CD4-positive, alpha-beta T cell (primary cell): ENCODE measurements around the gene PAFAH1B2. TPM values are rescaled to one million over a fixed set of nuclear protein-coding genes. Genes with fewer than 3 reads are reported as not detected.
A peak's percentile ranks its signal among the peaks of the same experiment; 100 is the strongest.

ENCODE experiments used
- ATAC-seq: fragments of 200-7000 bp; cut with Tn5 transposase; one replicate; pipeline ENCODE4 v1.10.0; 2022; ENCODE audit warnings: mild to moderate bottlenecking; ENCODE audit not compliant: poor library complexity
- CTCF ChIA-PET: fragments of 350-600 bp; sonication (Branson Sonifier 250); formaldehyde crosslinking; loops from one replicate; lab custom pipeline; 2021; ENCODE audit warnings: antibody characterized with exemption, inconsistent platforms; lab: Charles Lee
- POLR2A ChIA-PET: fragments of 350-600 bp; sonication (Branson Sonifier 250); formaldehyde crosslinking; loops from one replicate; lab custom pipeline; 2021; ENCODE audit warnings: antibody characterized with exemption, inconsistent platforms; lab: Charles Lee
- DNase-seq, 14 experiments: peaks; one replicate each; pipeline ENCODE4 v3.0.0-alpha.2; 2013 to 2020; ENCODE audit warnings: mixed read lengths in 2 of 14
- H3K27ac ChIP-seq, 2 donors: one replicate each; pipeline versions ENCODE4 v1.5.1 to v1.7.0; 2013; ENCODE audit warnings: low read length in 2 of 2, low read depth in 1 of 2, mild to moderate bottlenecking in 1 of 2
- H3K27me3 ChIP-seq, 2 experiments: 1 replicate in 1 of 2; 2 replicates in 1 of 2; pipeline versions ENCODE4 v1.6.1 to v1.7.0; 2013; ENCODE audit warnings: low read length in 2 of 2, control low read depth in 1 of 2, mild to moderate bottlenecking in 1 of 2, moderate library complexity in 1 of 2; ENCODE audit not compliant: insufficient read depth in 2 of 2, control insufficient read depth in 1 of 2
- H3K36me3 ChIP-seq: one replicate; pipeline ENCODE4 v1.6.1; 2013; ENCODE audit warnings: low read length, control low read depth; ENCODE audit not compliant: insufficient read depth
- H3K4me1 ChIP-seq: one replicate; pipeline ENCODE4 v1.6.1; 2013; ENCODE audit warnings: low read length, control low read depth; ENCODE audit not compliant: insufficient read depth
- H3K4me3 ChIP-seq: one replicate; pipeline ENCODE4 v1.5.1; 2013; ENCODE audit warnings: mild to moderate bottlenecking, low read length, moderate library complexity
- H3K9me3 ChIP-seq, 2 experiments: 1 replicate in 1 of 2; 2 replicates in 1 of 2; pipeline versions ENCODE4 v1.6.1 to v1.7.0; 2013; ENCODE audit warnings: low read length in 2 of 2, mild to moderate bottlenecking in 2 of 2, control low read depth in 1 of 2, moderate library complexity in 1 of 2; ENCODE audit not compliant: control insufficient read depth in 1 of 2, insufficient read depth in 1 of 2
- H3K27ac Mint-ChIP-seq: one replicate; pipeline ENCODE4 v1.8.0; 2020; ENCODE audit warnings: mixed read lengths
- H3K27me3 Mint-ChIP-seq: one replicate; pipeline ENCODE4 v1.8.0; 2021; ENCODE audit warnings: mixed read lengths
- H3K36me3 Mint-ChIP-seq: one replicate; pipeline ENCODE4 v1.8.0; 2021; ENCODE audit warnings: low read depth, mixed read lengths
- H3K4me1 Mint-ChIP-seq: one replicate; pipeline ENCODE4 v1.8.0; 2021; ENCODE audit warnings: low read depth, mixed read lengths
- H3K4me3 Mint-ChIP-seq: one replicate; pipeline ENCODE4 v1.8.0; 2020; ENCODE audit warnings: mild to moderate bottlenecking, mixed read lengths
- H3K9me3 Mint-ChIP-seq: one replicate; pipeline ENCODE4 v1.8.0; 2020; ENCODE audit warnings: mixed read lengths
- CTCF ChIP-seq: fragments of 200-600 bp; IDR thresholded peaks from one replicate; pipeline ENCODE4 v1.8.0; 2022; ENCODE audit warnings: antibody characterized with exemption, mild to moderate bottlenecking
- intact Hi-C, 2 experiments: fragments of 100-400 bp; cut with DNase I in 1 of 2; cut with micrococcal nuclease in 1 of 2; formaldehyde crosslinking; loops; one replicate each; pipeline versions ENCODE4 v1.15.1 to v1.9.0; 2023 to 2025; cut with DNase I, micrococcal nuclease
- total RNA-seq, 174 experiments: library from RNA in 2 of 174; stranded (reverse) in 2 of 174; gene quantifications; one replicate each; pipeline ENCODE4 v1.2.3 and lab custom pipeline; 2021 to 2026

The PAFAH1B2 gene
- total RNA-seq, 2 experiments from 2014 or later, result 44.3 to 45.6 TPM

- no peaks in the 10 kb centered on the region for H3K9me3 ChIP-seq
- Mint-ChIP-seq H3K4me1 (peaks cover 10% of the 10 kb centered on the region), H3K36me3 (peaks cover 35% of the 10 kb centered on the region), H3K27ac (peak within 1 kb of the TSS; percentile 30), H3K27me3 (no peaks in the 10 kb centered on the region), H3K4me3 (no peak within 1 kb of the TSS), H3K9me3 (no peaks in the 10 kb centered on the region)
- H3K4me1 ChIP-seq, result no peaks in the 10 kb centered on the region
- no peaks in the 10 kb centered on the region for H3K27me3 ChIP-seq
- no peak within 1 kb of the TSS for H3K27ac ChIP-seq
- DNase-seq, result no peak
- intact Hi-C loops, result no loop called here
- H3K36me3 ChIP-seq, result peaks cover 21% of the 10 kb centered on the region
- ATAC-seq, result no peak
- no peak for TF ChIP-seq CTCF
- ChIA-PET POLR2A (interaction anchor here (1.5 kb wide), 1 partner anchor 11 kb away, joined by 4 read pairs; no protein-coding TSS in a partner anchor), CTCF (no interaction called here)
- H3K4me3 ChIP-seq, result no peak within 1 kb of the TSS
Measured at GRCh38 chr11:117199053-117199915, 55.2 kb downstream of the PAFAH1B2 start, which contains the start of gene TAGLN. Gene TAGLN (plus strand): TSS chr11:117199370. CDS start chr11:117203014, 3,644 bp downstream.

- Histone ChIP-seq H3K9me3 (no peaks in the 10 kb centered on the region), H3K4me1 (no peaks in the 10 kb centered on the region), H3K36me3 (peaks cover 28% of the 10 kb centered on the region), H3K4me3 (no peak overlapping the region), H3K27ac (no peak overlapping the region), H3K27me3 (no peaks in the 10 kb centered on the region)
- peak overlapping the region; percentile 30 for H3K27ac Mint-ChIP-seq
- ATAC-seq, result no peak
- intact Hi-C loops, result no loop called here
- H3K9me3 Mint-ChIP-seq, result no peaks in the 10 kb centered on the region
- H3K4me1 Mint-ChIP-seq, result peaks cover 8% of the 10 kb centered on the region
- CTCF ChIA-PET, result no interaction called here
- no peak overlapping the region for H3K4me3 Mint-ChIP-seq
- TF ChIP-seq CTCF, result no peak
- no peaks in the 10 kb centered on the region for H3K27me3 Mint-ChIP-seq
- peaks cover 40% of the 10 kb centered on the region for H3K36me3 Mint-ChIP-seq
- DNase-seq, result no peak
- POLR2A ChIA-PET, result interaction anchor here (1.5 kb wide), 1 partner anchor 12 kb away, joined by 4 read pairs; no protein-coding TSS in a partner anchor
Measured at GRCh38 chr11:117199916-117200812, 56.1 kb downstream of the PAFAH1B2 start.

DNA sequence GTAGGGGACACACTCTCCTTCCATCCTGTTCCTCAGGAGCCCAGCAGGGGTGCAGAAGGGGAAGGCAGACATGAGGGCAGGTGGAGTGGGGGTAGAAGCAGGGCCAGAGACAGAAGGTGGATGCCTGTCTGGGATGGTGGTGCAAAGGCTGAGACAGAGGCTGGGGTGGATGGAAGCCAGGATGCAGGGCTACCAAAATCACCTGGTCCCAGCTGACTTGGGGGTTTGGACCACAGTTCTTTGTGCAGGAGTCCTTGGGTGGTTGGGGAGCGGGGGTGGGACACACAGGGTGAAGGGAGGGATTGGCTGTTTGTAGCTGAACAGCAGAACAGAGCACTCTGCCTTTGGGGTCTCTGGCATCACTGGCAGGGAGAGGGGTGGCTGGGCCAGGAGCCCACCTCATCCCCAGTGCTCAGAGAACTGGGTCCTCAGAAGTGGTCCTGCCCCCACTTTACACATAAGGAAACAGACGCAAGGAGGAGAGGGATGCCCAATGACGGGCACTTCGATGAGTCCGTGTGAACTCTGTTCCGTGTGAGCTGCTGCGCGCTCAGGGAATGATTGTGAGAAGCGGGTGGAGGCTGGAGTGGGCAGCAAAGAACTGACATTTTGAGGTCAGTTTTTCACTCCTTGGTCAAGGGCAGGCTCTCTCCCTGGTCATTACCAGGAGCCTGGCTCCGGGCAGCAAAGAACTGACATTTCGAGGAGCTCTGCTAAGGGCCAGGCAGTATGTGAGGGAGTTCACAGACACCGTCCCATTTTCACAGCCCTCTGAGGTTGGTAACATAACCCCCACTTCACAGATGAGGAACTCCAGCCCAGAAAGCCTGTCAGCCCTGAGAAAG lies 56.9 kb downstream of the PAFAH1B2 start:
- peaks cover 36% of the 10 kb centered on the region for H3K36me3 Mint-ChIP-seq
- TF ChIP-seq CTCF, result no peak
- H3K27me3 Mint-ChIP-seq, result no peaks in the 10 kb centered on the region
- DNase-seq, result no peak
- no peak for ATAC-seq
- Histone ChIP-seq H3K9me3 (no peaks in the 10 kb centered on the region), H3K27me3 (no peaks in the 10 kb centered on the region), H3K27ac (no peak overlapping the region), H3K36me3 (peaks cover 29% of the 10 kb centered on the region), H3K4me1 (no peaks in the 10 kb centered on the region), H3K4me3 (no peak overlapping the region)
- ChIA-PET CTCF (no interaction called here), POLR2A (interaction anchor here (0.8 kb wide), 1 partner anchor 22 kb away, joined by 3 read pairs; no protein-coding TSS in a partner anchor)
- peaks cover 6% of the 10 kb centered on the region for H3K4me1 Mint-ChIP-seq
- no peak overlapping the region for H3K4me3 Mint-ChIP-seq
- H3K27ac Mint-ChIP-seq, result no peak overlapping the region
- no peaks in the 10 kb centered on the region for H3K9me3 Mint-ChIP-seq
- intact Hi-C loops, result no loop called here
